HEK293 (cell line): ENCODE data around the gene MEIOC.
"Not testable (repeated sequence)": the region's sequence is repeated elsewhere in the genome, so short reads cannot be mapped to it uniquely, and the experiment has no call there.

ENCODE experiments used
- CTCF ChIA-PET: fragments of 350-600 bp; formaldehyde crosslinking; extraction: SDS; loops from one replicate; lab custom pipeline; 2021; ENCODE audit warnings: antibody characterized with exemption; lab: Yijun Ruan, JAX
- POLR2A ChIA-PET: fragments of 300-600 bp; formaldehyde crosslinking; extraction: SDS; loops from one replicate; lab custom pipeline; 2020; ENCODE audit warnings: antibody characterized with exemption, inconsistent platforms; lab: Yijun Ruan, JAX
- H3K27ac ChIP-seq: fragments of 200-500 bp; sonication (Bioruptor generic); 2 replicates; pipeline ENCODE4 v1.5.1; 2014; ENCODE audit warnings: low read depth, low read length, control low read depth, inconsistent platforms; ENCODE audit errors: extremely low read depth
- H3K36me3 ChIP-seq, 2 experiments: fragments of 200-500 bp in 1 of 2; sonication (Bioruptor generic) in 1 of 2; 1 replicate in 1 of 2; 2 replicates in 1 of 2; pipeline ENCODE4 v1.5.1; 2014 to 2017; ENCODE audit warnings: inconsistent platforms in 2 of 2, low read length in 2 of 2; ENCODE audit not compliant: control insufficient read depth in 2 of 2, insufficient read depth in 1 of 2
- H3K4me1 ChIP-seq: fragments of 200-500 bp; sonication (Bioruptor generic); 2 replicates; pipeline ENCODE4 v1.5.1; 2014; ENCODE audit warnings: mild to moderate bottlenecking, low read length, inconsistent platforms; ENCODE audit not compliant: control insufficient read depth, insufficient read depth
- H3K4me3 ChIP-seq: 2 replicates; pipeline ENCODE4 v1.5.1; 2011; ENCODE audit warnings: low read depth, mild to moderate bottlenecking, control low read depth, low read length, moderate library complexity
- H3K9me3 ChIP-seq: fragments of 200-500 bp; sonication (Bioruptor generic); 2 replicates; pipeline ENCODE4 v1.5.1; 2014; ENCODE audit warnings: low read depth, low read length, inconsistent platforms; ENCODE audit not compliant: control insufficient read depth, insufficient read depth
- SALL2 ChIP-seq: fragments of 450-650 bp; formaldehyde crosslinking; IDR thresholded peaks from 2 replicates; pipeline ENCODE4 v1.5.0; 2017; ENCODE audit warnings: missing biosample characterization, mild to moderate bottlenecking, missing genetic modification characterization, borderline replicate concordance
- TRIM28 ChIP-seq: IDR thresholded peaks from 2 replicates; pipeline ENCODE4 v1.6.1; 2011; ENCODE audit warnings: low read length, control low read depth, borderline replicate concordance
- ZNF121 ChIP-seq: fragments of 450-650 bp; formaldehyde crosslinking; IDR thresholded peaks from 2 replicates; pipeline ENCODE4 v1.5.1; 2016; ENCODE audit warnings: missing biosample characterization, missing genetic modification characterization
- ZNF146 ChIP-seq: fragments of 450-650 bp; formaldehyde crosslinking; IDR thresholded peaks from 2 replicates; pipeline ENCODE4 v1.5.1; 2016; ENCODE audit warnings: missing biosample characterization, missing genetic modification characterization
- ZNF362 ChIP-seq: fragments of 450-650 bp; formaldehyde crosslinking; IDR thresholded peaks from 2 replicates; pipeline ENCODE4 v1.5.1; 2016; ENCODE audit warnings: missing biosample characterization, missing genetic modification characterization
- ZNF510 ChIP-seq: fragments of 450-650 bp; formaldehyde crosslinking; IDR thresholded peaks from 2 replicates; pipeline ENCODE4 v1.5.1; 2018; ENCODE audit warnings: mild to moderate bottlenecking, missing genetic modification characterization, missing biosample characterization; ENCODE audit not compliant: insufficient replicate concordance
- ZNF639 ChIP-seq: fragments of 450-650 bp; formaldehyde crosslinking; IDR thresholded peaks from 2 replicates; pipeline ENCODE4 v1.5.1; 2016; ENCODE audit warnings: missing biosample characterization, missing genetic modification characterization
- ZNF837 ChIP-seq: fragments of 450-650 bp; formaldehyde crosslinking; IDR thresholded peaks from 2 replicates; pipeline ENCODE4 v1.5.1; 2016; ENCODE audit warnings: missing biosample characterization, missing genetic modification characterization
- TF ChIP-seq, protein P1 (sequence below): fragments of 450-650 bp; formaldehyde crosslinking; IDR thresholded peaks from 2 replicates; pipeline ENCODE4 v1.5.1; 2017; ENCODE audit warnings: missing biosample characterization, missing genetic modification characterization
- TF ChIP-seq, protein P2 (sequence below): fragments of 450-650 bp; formaldehyde crosslinking; IDR thresholded peaks from 2 replicates; pipeline ENCODE4 v1.5.1; 2017; ENCODE audit warnings: missing biosample characterization, missing genetic modification characterization

MEIOC gene

GRCh38 chr17:44673893-44674292 lies 17.6 kb downstream of the MEIOC start (continued):
- TF ChIP-seq, protein P1, sequence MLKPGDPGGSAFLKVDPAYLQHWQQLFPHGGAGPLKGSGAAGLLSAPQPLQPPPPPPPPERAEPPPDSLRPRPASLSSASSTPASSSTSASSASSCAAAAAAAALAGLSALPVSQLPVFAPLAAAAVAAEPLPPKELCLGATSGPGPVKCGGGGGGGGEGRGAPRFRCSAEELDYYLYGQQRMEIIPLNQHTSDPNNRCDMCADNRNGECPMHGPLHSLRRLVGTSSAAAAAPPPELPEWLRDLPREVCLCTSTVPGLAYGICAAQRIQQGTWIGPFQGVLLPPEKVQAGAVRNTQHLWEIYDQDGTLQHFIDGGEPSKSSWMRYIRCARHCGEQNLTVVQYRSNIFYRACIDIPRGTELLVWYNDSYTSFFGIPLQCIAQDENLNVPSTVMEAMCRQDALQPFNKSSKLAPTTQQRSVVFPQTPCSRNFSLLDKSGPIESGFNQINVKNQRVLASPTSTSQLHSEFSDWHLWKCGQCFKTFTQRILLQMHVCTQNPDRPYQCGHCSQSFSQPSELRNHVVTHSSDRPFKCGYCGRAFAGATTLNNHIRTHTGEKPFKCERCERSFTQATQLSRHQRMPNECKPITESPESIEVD (tag by site-specific recombination): peak; percentile 42; the same call in 1 of the 2 replicates

GRCh38 chr17:44677136-44677535 lies 20.9 kb downstream of the MEIOC start:
- POLR2A ChIA-PET: no interaction called here

GRCh38 chr17:44683303-44683702 lies 27.0 kb downstream of the MEIOC start:
- CTCF ChIA-PET: interaction anchor here (0.6 to 4.6 kb wide), 6 partner anchors 11 to 683 kb away, joined by 3 to 32 read pairs (median 3); no protein-coding TSS in a partner anchor
- H3K4me1 ChIP-seq, H3K9me3 ChIP-seq, POLR2A ChIA-PET, H3K4me3 ChIP-seq, H3K27ac ChIP-seq: not testable (repeated sequence)
- H3K36me3 ChIP-seq: peaks cover 64 to 72% of the 10 kb centered on the region in 2 experiments

More at GRCh38 chr17:44677136-44677535, 20.9 kb downstream of the MEIOC start:
- no peak overlapping the region for H3K27ac ChIP-seq
- H3K9me3 ChIP-seq: no peaks in the 10 kb centered on the region
- peaks cover 46 to 72% of the 10 kb centered on the region in 2 experiments for H3K36me3 ChIP-seq
- no peaks in the 10 kb centered on the region for H3K4me1 ChIP-seq
- TF ChIP-seq, protein P2, sequence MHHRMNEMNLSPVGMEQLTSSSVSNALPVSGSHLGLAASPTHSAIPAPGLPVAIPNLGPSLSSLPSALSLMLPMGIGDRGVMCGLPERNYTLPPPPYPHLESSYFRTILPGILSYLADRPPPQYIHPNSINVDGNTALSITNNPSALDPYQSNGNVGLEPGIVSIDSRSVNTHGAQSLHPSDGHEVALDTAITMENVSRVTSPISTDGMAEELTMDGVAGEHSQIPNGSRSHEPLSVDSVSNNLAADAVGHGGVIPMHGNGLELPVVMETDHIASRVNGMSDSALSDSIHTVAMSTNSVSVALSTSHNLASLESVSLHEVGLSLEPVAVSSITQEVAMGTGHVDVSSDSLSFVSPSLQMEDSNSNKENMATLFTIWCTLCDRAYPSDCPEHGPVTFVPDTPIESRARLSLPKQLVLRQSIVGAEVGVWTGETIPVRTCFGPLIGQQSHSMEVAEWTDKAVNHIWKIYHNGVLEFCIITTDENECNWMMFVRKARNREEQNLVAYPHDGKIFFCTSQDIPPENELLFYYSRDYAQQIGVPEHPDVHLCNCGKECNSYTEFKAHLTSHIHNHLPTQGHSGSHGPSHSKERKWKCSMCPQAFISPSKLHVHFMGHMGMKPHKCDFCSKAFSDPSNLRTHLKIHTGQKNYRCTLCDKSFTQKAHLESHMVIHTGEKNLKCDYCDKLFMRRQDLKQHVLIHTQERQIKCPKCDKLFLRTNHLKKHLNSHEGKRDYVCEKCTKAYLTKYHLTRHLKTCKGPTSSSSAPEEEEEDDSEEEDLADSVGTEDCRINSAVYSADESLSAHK: no peak
- TF ChIP-seq ZNF362 (tag by site-specific recombination) (no peak), ZNF837 (tag by site-specific recombination) (no peak), TRIM28 (no peak), ZNF510 (tag by site-specific recombination) (no peak), ZNF146 (tag by site-specific recombination) (no peak)
- CTCF ChIA-PET: interaction anchor here (0.6 to 3.5 kb wide), 4 partner anchors 9 to 144 kb away, joined by 3 to 17 read pairs (median 4); no protein-coding TSS in a partner anchor
- H3K4me3 ChIP-seq: no peak overlapping the region

DNA sequence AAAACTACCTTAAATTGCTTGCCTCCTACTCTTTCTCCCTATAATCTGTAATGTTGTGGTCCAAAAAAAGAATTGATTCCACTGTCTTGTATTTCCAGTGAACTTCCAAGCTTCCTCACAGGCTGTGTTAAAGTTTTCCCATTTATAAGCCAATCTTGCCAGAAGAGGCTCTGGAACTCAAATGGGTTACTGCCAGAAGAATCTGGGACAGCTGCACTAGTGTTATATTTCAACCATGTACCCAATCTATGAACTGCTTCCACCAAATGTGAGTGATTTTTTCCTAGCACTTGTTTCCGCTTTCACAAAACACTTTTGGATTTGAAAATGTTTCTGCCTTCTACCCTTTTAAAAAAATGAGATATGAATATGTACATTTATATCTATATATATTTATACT lies 31.5 kb downstream of the MEIOC start:
- no peak for TF ChIP-seq SALL2
- peaks cover 30 to 36% of the 10 kb centered on the region in 2 experiments for H3K36me3 ChIP-seq
- H3K9me3 ChIP-seq: no peaks in the 10 kb centered on the region
- ChIA-PET CTCF (interaction anchor here (0.6 to 1.3 kb wide), 3 partner anchors 15 to 288 kb away, joined by 3 to 4 read pairs (median 3); no protein-coding TSS in a partner anchor), POLR2A (interaction anchor here (2.7 kb wide), 1 partner anchor 21 kb away, joined by 10 read pairs; the partner anchor contains the start of gene DBF4B)
- H3K4me3 ChIP-seq: no peak overlapping the region
- H3K27ac ChIP-seq: no peak overlapping the region
- peaks cover 2% of the 10 kb centered on the region; the same call in 1 of the 2 replicates for H3K4me1 ChIP-seq

GRCh38 chr17:44688200-44688599 lies 31.9 kb downstream of the MEIOC start:
- Histone ChIP-seq H3K27ac (no peak overlapping the region), H3K4me1 (peaks cover 2% of the 10 kb centered on the region; the same call in 1 of the 2 replicates)
- CTCF ChIA-PET: interaction anchor here (1.2 to 1.5 kb wide), 5 partner anchors 16 to 212 kb away, joined by 3 to 16 read pairs (median 4); a partner anchor contains a TSS
- TF ChIP-seq ZNF121 (tag by site-specific recombination): peak; percentile 83
- TF ChIP-seq ZNF639: no peak
- TF ChIP-seq, all 188 proteins: peak for 1
- POLR2A ChIA-PET: interaction anchor here (1.1 to 2.7 kb wide), 3 partner anchors 13 to 71 kb away, joined by 4 to 10 read pairs (median 5); partner anchors contain the start of genes ADAM11 and DBF4B
- Histone ChIP-seq H3K36me3 (peaks cover 26 to 31% of the 10 kb centered on the region in 2 experiments; a peak in 2 of 3 replicates), H3K9me3 (no peaks in the 10 kb centered on the region), H3K4me3 (no peak overlapping the region)
